NAMALWA (cell line): Measurements from ENCODE around the gene USP2.
A peak's percentile ranks its signal among the peaks of the same experiment; 100 is the strongest.

Experiments used
- DNase-seq: peaks from one replicate; pipeline ENCODE4 v3.0.0-alpha.2; 2015; ENCODE audit warnings: low spot score

The USP2 gene

DNA sequence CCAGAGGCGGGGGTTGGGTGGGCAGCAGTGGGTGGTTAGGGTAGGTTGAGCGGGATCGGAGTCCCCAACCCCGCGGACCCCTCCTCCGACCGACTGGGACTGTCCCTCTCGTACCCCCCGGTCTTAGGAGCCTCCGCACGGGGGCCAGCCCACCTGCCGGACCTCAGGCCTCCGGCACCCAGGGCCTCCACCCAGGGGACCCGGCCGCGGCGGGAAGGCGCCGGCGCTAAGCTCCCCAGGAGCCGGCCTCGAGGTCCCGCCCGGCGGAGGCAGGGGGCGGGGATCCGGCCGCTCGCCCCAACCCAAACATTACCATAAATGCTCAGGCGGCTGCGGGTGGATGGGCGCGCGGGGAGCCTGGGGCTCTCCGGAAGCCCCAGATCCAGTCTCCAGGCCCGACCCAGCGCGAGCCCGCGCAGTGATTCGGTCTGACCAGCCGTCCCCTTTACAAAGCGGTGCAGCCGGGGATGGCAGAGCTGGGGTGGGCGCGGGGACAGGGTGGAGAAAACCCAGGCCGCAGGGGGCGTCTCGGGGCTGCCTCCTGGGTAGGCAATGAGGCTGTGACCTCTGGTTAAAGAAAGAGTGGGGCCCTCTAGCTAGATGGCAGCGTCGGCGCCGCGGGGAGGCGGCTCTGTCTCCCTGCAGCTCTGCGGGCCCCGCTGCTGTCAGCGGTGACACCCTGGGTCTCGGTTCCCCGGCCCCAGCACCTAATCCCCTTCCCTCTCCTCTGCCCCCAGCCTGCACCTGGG, 60.5 kb downstream of the USP2 start:
- peak; percentile 60 for DNase-seq

GRCh38 chr11:119320240-119320775, 61.2 kb downstream of the USP2 start:
- no peak for DNase-seq

- DNase-seq: no peak
Observed at GRCh38 chr11:119319700-119320239, 61.7 kb downstream of the USP2 start.

DNA sequence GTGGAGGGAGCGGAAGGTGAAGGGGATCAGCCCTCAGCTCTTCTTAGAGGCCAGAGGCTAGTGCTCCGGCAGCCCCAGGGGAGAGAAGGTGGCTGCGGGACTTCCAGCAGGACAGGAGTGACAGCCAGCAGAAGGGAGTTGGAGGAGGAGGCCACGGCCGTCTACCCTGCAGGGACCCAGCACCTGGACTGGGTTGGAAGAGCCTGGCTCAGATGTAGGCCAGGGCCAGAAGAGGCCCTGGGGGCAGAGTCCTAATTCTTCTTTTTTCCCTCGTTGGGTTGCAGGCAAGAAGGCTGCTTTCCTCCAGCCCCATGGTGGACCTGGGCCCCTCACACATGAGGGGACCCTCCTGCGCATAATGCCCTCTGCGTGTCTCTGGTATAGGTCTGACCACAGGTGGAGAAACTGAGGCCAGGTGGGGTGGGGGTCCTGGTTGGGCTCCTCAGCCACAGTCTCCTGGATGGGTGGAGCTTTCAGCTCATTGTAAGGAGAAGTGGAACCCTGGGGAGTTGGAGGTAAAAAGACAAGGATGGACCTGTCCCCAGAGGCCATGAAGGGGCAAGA, 62.3 kb downstream of the USP2 start:
- DNase-seq: no peak

DNA sequence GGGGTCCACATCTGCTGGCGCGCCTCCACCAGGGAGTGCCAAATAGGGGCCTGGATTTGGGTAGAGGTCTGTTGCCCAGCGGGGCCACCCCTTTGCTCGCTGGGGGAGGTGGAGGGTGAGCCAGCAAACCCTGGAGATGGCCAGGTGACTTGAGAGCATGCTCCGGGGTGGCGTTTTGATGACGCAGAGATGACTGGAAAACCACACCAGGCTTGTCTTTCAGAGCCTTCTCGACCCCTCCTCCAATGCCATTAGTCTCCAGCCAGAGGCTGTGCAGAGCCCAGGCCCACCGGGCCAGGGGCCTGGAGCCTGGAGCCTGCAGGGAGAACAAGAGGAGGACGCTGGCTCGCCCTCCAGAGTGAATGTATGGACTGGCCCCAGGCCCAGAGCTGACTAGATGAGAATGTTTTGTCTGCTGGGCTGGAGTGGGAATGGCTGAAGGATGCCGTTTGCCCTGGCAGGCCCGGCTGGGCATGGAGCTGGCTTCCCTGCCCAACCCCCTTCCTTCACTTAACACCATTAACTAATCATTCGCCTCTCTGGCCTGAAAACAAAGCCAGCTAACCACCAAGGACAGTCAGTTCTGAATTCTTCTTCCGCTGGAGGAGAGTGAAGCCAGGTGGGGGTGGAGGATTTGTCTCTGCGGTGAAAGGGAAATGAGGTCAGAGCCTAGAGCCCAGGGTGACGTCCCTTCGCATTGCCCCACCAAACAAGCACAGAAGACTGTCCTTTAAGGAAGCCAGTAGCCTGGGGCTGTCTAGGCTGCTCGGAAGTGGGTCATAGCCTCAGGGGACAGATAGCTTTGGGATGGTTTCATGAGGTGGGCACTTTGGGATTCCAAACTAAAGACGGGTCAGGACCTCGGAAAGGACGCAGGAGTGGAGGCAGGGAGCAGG, 63.0 kb downstream of the USP2 start:
- peak; percentile 34 for DNase-seq

DNA sequence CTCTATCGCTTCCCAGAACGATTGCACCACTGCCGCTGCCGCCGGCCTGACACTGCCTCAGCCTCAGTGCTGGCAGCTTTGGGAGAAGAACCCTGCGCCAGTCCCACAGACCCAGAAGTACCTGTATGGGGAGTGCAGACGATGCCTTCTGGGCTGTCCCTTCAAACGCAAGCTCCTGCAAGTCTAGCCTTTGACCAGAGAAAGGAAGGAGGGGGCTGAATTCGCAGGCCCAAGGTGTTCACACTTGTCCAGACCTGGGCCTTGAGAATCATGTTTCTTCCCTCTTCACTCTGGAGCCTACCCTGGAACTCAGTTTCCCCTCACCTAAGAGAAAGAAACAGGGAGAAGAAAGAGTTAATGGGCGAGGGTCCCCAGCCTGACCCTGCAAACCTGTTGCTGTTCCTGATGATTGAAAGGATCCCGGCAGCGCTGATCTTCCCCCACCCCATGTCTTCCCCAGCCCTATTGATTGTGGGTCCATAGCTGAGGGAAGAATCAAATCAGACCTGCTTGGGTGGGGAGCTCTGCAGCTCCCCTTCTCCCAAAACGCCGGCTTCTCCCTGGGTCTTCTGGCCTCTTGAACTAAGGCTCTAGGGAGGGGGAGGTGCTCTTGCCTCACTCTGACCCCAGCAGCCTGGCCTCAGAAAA, 63.8 kb downstream of the USP2 start:
- no peak for DNase-seq

GRCh38 chr11:119316729-119317591, 64.5 kb downstream of the USP2 start, which contains the start of gene MCAM:
Gene MCAM (minus strand): TSS chr11:119317130. CDS start chr11:119317101, 29 bp downstream.
- no peak for DNase-seq

DNA sequence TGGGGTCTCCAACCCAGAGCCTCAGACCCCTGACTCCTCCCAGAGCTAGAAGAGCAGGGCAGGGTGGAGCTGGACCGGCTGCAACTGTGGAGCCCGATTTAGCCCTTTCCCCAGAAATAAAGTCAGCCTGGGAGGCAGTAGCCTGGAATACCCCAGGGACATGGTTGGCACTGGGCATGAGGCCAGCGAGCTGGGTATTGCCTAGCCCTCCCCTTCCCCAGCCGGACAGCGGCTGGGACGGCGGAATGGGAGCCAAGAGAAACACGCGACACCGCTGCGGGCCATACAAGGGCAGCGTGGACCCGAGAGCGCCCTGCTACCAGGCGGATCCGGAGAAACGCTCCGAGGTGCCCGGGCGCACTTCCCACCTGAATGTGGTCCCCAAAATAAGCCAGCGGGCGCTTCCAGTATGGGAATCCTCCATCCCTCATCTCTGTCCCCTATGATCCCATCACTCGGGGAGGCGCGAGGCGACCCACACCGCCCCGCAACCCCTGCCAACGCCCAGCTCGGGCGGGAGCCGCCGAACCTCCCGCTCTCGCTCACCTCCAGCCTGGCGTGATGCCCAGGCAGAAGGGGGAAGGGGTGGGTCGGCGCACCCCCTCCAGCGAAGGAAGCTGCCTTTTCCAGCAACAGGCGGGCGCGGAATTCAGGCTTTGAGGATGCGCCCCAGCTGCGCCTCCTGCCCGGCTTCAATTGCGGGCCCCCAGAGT, 65.3 kb downstream of the USP2 start:
- no peak for DNase-seq

- peak; percentile 71 for DNase-seq
Observed at GRCh38 chr11:119315131-119316015, 66.1 kb downstream of the USP2 start.

DNA sequence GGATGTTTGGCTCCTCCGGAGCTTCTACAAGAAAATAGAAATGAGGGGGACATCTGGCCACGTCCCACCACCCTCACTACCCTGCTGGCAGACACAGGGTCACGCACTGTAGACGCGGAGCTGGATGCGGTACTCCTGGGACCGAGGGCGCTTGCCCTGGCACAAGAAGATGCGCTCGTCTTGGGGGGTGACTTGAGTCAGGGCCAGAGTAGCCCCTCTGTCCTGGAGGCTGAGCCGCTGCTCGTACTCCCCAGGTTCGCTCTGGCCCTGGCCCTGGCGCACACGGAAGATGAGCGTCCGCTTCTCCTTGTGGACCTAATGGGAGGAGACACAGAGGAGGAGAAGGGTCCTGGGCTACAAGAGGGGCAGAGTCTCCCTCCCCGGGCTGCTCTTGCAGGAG, 66.8 kb downstream of the USP2 start:
- DNase-seq: no peak

GRCh38 chr11:119310682-119311052, 70.8 kb downstream of the USP2 start:
- no peak for DNase-seq

DNA sequence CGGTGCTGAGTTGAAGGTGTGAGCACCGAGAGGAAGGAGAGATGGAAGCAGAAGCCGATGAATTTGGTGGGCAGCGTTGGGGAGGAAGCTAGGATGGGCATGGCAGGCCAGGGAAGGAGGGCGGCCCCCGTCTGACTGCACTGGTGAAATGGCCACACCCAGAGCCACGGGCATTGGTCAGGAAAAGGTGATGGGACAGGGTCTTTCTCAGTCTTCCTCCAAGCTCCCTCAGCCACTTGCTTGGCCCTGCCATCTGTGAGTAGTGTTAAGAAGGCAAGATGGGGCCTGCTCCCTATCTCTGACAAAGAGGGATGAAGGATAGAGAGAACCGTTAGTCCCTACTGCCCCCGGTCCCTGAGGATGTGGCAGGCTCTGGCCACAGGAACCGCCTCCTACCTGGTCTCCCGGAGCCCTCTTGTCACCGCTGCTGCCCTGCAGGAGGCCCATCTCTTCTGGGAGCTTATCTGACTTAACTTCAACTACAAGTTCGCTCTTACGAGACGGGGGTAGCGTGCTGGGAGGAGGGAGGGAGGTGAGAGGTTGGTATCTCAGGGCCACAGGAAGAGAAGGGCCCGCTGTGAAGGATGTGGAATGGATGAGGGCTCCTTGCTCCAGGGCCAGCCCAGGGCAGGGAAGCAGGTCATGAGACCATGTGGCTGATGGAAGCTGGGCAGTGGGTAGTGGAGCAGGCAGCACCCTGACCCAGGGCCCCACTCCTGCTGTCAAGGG, 71.4 kb downstream of the USP2 start:
- DNase-seq: no peak

- DNase-seq: no peak
Observed at GRCh38 chr11:119309411-119309810, 72.1 kb downstream of the USP2 start.

DNA sequence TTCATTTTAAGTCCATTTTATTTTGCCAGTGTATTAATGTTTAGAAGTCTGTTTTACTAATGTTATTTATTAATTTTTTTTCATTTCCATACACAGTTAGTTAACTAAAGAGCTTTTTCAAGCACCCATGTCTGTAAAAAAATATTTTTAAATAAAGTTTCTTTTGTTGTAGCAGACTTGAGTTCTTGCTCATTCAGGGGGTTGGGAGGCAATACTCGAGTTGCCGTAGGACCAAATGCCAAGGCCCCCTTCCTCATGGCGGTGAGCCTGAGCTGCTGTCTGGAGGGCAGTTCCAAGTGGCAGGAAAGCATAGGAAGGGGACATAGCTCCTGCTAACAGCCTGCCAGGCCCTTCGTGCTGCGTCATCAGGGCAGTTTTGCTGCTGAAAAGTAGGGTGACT, 73.5 kb downstream of the USP2 start:
- no peak for DNase-seq

GRCh38 chr11:119307219-119307618, 74.3 kb downstream of the USP2 start:
- no peak for DNase-seq

- DNase-seq: no peak
Observed at GRCh38 chr11:119306373-119306890, 75.1 kb downstream of the USP2 start.

DNA sequence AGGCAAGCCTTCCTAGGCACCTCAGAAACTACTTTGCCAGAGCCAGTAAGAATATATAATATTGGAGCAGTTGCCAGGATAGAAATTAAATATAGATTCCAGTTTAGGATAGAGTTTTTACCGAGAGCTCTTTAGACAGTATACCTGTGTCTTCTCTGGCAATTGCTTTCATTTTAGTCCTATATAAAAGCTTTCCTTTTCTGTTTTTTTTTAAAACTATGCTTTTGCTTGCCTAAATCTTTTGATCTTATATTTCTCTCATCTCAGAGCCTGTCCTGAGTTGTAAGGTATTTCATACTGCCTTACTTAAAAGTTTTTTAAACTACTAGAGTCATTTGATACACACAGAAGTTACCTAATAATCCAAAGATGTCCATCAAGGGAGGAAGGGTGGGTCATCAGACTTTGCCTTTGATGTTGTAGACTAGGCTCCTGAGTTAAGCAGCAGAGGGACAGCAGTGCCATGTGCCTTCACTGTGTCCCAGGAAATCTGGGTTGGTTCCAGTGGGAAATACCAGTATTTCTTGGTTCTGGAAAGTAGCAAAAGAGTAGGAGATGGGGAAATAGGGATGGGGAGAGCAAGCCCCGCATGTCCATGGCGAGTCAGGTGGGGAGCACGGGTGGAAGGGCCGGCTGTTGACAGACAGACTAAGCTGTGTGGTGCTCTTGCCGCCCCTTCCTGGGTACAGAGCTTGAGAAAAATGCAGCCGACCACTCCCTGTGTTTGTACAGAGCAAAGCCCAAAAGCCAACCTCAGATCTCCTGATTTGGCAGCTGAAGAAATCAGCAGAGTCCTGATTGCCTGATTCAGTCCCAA, 75.7 kb downstream of the USP2 start:
- DNase-seq: no peak
